HFFc6 (cell line): ENCODE results near the gene EFL1. TPM values are rescaled to one million over a fixed set of nuclear protein-coding genes. Genes with fewer than 3 reads are reported as not detected.
"Not testable (repeated sequence)": the region's sequence is repeated elsewhere in the genome, so short reads cannot be mapped to it uniquely, and the experiment has no call there.

Experiments used
- DNase-seq: peaks from one replicate; pipeline ENCODE4 v3.0.0-alpha.2; 2018
- H3K27ac Mint-ChIP-seq: 2 replicates; pipeline ENCODE4 v1.8.0; 2020; ENCODE audit warnings: mild to moderate bottlenecking, mixed read lengths
- H3K27me3 Mint-ChIP-seq: 2 replicates; pipeline ENCODE4 v1.8.0; 2021; ENCODE audit warnings: mild to moderate bottlenecking, moderate library complexity, mixed read lengths; ENCODE audit not compliant: insufficient read depth
- H3K36me3 Mint-ChIP-seq: 2 replicates; pipeline ENCODE4 v1.8.0; 2021; ENCODE audit warnings: low read depth, mixed read lengths
- H3K4me1 Mint-ChIP-seq: 2 replicates; pipeline ENCODE4 v1.8.0; 2020; ENCODE audit warnings: low read depth, mixed read lengths
- H3K4me3 Mint-ChIP-seq: 2 replicates; pipeline ENCODE4 v1.8.0; 2020; ENCODE audit warnings: mild to moderate bottlenecking, moderate library complexity, mixed read lengths
- H3K9me3 Mint-ChIP-seq: 2 replicates; pipeline ENCODE4 v1.8.0; 2020; ENCODE audit warnings: mild to moderate bottlenecking, mixed read lengths
- CTCF ChIP-seq: fragments of 200-600 bp; sonication (generic); IDR thresholded peaks from 2 replicates; pipeline ENCODE4 v1.5.0; 2021; ENCODE audit warnings: antibody characterized with exemption, mild to moderate bottlenecking
- total RNA-seq, 6 experiments: library from RNA; stranded (reverse); fragmentation: NEBNext Ultra II Directional; extraction: Animal tissue kit (Norgen Biotek cat#: 25700); gene quantifications; 2 replicates in 1 of 6; 3 replicates in 5 of 6; pipeline ENCODE4 v1.2.3, GENCODE V29; 2021

Gene EFL1
- total RNA-seq, 6 experiments from 2014 or later: 14.3 to 20.5 (median 18.5) TPM

- not testable (repeated sequence) for H3K9me3 Mint-ChIP-seq, H3K4me3 Mint-ChIP-seq, H3K27me3 Mint-ChIP-seq
- Mint-ChIP-seq H3K27ac (peak overlapping the region; percentile 60; the same call in 1 of the 2 replicates), H3K4me1 (peaks cover 31% of the 10 kb centered on the region), H3K36me3 (peaks cover 34% of the 10 kb centered on the region)
- DNase-seq: peak; percentile 43
Measured at GRCh38 chr15:82241836-82242499, 20.6 kb downstream of the EFL1 start.

- no peak overlapping the region for H3K4me3 Mint-ChIP-seq
- H3K27ac Mint-ChIP-seq: no peak overlapping the region
- H3K27me3 Mint-ChIP-seq: no peaks in the 10 kb centered on the region
- H3K4me1 Mint-ChIP-seq: peaks cover 23% of the 10 kb centered on the region
- DNase-seq: no peak
- no peaks in the 10 kb centered on the region for H3K9me3 Mint-ChIP-seq
- peaks cover 24% of the 10 kb centered on the region for H3K36me3 Mint-ChIP-seq
- TF ChIP-seq CTCF: no peak
Measured at GRCh38 chr15:82239685-82240391, 22.7 kb downstream of the EFL1 start.

- DNase-seq, H3K9me3 Mint-ChIP-seq, H3K27ac Mint-ChIP-seq, H3K27me3 Mint-ChIP-seq, H3K4me3 Mint-ChIP-seq: not testable (repeated sequence)
- Mint-ChIP-seq H3K36me3 (peaks cover 19% of the 10 kb centered on the region), H3K4me1 (peaks cover 21% of the 10 kb centered on the region)
Measured at GRCh38 chr15:82237944-82238534, 24.5 kb downstream of the EFL1 start.

- H3K27me3 Mint-ChIP-seq: no peaks in the 10 kb centered on the region
- no peak overlapping the region for H3K27ac Mint-ChIP-seq
- peaks cover 13% of the 10 kb centered on the region for H3K36me3 Mint-ChIP-seq
- DNase-seq: no peak
- peaks cover 20% of the 10 kb centered on the region for H3K4me1 Mint-ChIP-seq
- no peak for TF ChIP-seq CTCF
- no peaks in the 10 kb centered on the region for H3K9me3 Mint-ChIP-seq
- no peak overlapping the region for H3K4me3 Mint-ChIP-seq
Measured at GRCh38 chr15:82231842-82232241, 30.7 kb downstream of the EFL1 start.

GRCh38 chr15:82231233-82231632 lies 31.3 kb downstream of the EFL1 start:
- Mint-ChIP-seq H3K27ac (no peak overlapping the region), H3K4me1 (peaks cover 20% of the 10 kb centered on the region), H3K4me3 (no peak overlapping the region), H3K9me3 (no peaks in the 10 kb centered on the region), H3K27me3 (no peaks in the 10 kb centered on the region), H3K36me3 (peaks cover 17% of the 10 kb centered on the region)
- DNase-seq: no peak
- TF ChIP-seq CTCF: no peak

GRCh38 chr15:82228750-82229149 lies 33.8 kb downstream of the EFL1 start:
- H3K27me3 Mint-ChIP-seq: no peaks in the 10 kb centered on the region
- peak overlapping the region; percentile 8 for H3K27ac Mint-ChIP-seq
- TF ChIP-seq CTCF: no peak
- H3K4me1 Mint-ChIP-seq: peaks cover 15% of the 10 kb centered on the region
- no peak overlapping the region for H3K4me3 Mint-ChIP-seq
- peak; percentile 23 for DNase-seq
- no peaks in the 10 kb centered on the region for H3K9me3 Mint-ChIP-seq
- H3K36me3 Mint-ChIP-seq: peaks cover 17% of the 10 kb centered on the region
